Pancreas (tissue), 10 donors: ENCODE measurements around the gene EHD4. TPM values are rescaled to one million over a fixed set of nuclear protein-coding genes. Genes with fewer than 3 reads are reported as not detected.

Source experiments
- ATAC-seq, 4 donors: fragments of 200-7000 bp; cut with Tn5 transposase; one replicate each; pipeline versions ENCODE4 v1.8.0 to v1.9.1; 2020; ENCODE audit warnings: mild to moderate bottlenecking in 4 of 4, moderate library complexity in 4 of 4
- DNase-seq, 6 donors: peaks; one replicate each; pipeline ENCODE4 v3.0.0-alpha.2; 2020
- FAIRE-seq: peaks from 2 replicates; lab custom pipeline; 2012; peaks lifted over from hg19 to GRCh38; lab: Jason Lieb, UNC
- H3K27ac ChIP-seq, 4 donors: fragments of 200-600 bp; sonication (generic); 1 replicate in 3 of 4; 2 replicates in 1 of 4; pipeline versions ENCODE4 v1.5.0 to v1.8.0; 2020
- H3K27me3 ChIP-seq, 4 donors: fragments of 200-600 bp; one replicate each; pipeline ENCODE4 v1.8.0; 2021
- H3K36me3 ChIP-seq, 3 donors: fragments of 200-600 bp; sonication (generic) in 1 of 3; one replicate each; pipeline versions ENCODE4 v1.5.0 to v1.8.0; 2020 to 2021
- H3K4me1 ChIP-seq, 3 donors: fragments of 200-600 bp; one replicate each; pipeline ENCODE4 v1.8.0; 2021
- H3K4me3 ChIP-seq, 4 donors: fragments of 200-600 bp; sonication (generic) in 2 of 4; one replicate each; pipeline versions ENCODE4 v1.5.0 to v1.8.0; 2020 to 2021
- H3K9me3 ChIP-seq, 4 donors: fragments of 200-600 bp; one replicate each; pipeline ENCODE4 v1.8.0; 2021
- WGBS, 2 donors: extraction: QIAGEN DNeasy Blood & Tissue Kit; methylation state at CpG; one replicate each; pipeline ENCODE4 v1.1.7; 2013; 5-methylcytosine and 5-hydroxymethylcytosine counted together
- intact Hi-C, 3 donors: fragments of 100-400 bp; cut with DNase I; formaldehyde crosslinking; loops; one replicate each; pipeline versions ENCODE4 v1.11.1 to v1.14.2; 2022
- polyA plus RNA-seq, 2 donors: library from polyadenylated mRNA; stranded (reverse); fragments of 200-250 nt; gene quantifications; one replicate each; pipeline ENCODE4 v1.2.3, GENCODE V29; 2013
- total RNA-seq, 6 donors: library from RNA; stranded (reverse); fragmentation: NEBNext Ultra II Directional in 4 of 6; extraction: Animal tissue kit (Norgen Biotek cat#: 25700) in 4 of 6; gene quantifications; one replicate each; pipeline versions ENCODE4 v1.2.1 to v1.2.4, GENCODE V29; 2021 to 2023
- TF ChIP-seq, protein P1 (sequence below), 4 donors: fragments of 200-600 bp; sonication (generic) in 3 of 4; IDR thresholded peaks; one replicate each; pipeline versions ENCODE4 v1.5.0 to v1.8.0; 2021; ENCODE audit warnings: antibody characterized with exemption in 4 of 4
- donor health status: healthy with polysubstance abuse.
- donor health status: DM: no; HTN: no; CAD: no; lungs with moderate emphysema.
- donor health status: DM: no; HTN: no; CAD: no.
- donor health status: control.
- donor health status: control.
- donor health status: Bipolar disorder and iron deficiency.
- donor health status: DM: yes; HTN: yes; CAD: no.
- donor health status: DM: no; HTN: no; CAD: no.
- donor health status: DM: no; HTN: no; CAD: no.
- donor health status: DM: yes; HTN: yes; CAD: no.

EHD4 gene
- total and polyA plus RNA-seq, 8 donors: 8.1 to 22.8 (median 8.5) TPM

DNA sequence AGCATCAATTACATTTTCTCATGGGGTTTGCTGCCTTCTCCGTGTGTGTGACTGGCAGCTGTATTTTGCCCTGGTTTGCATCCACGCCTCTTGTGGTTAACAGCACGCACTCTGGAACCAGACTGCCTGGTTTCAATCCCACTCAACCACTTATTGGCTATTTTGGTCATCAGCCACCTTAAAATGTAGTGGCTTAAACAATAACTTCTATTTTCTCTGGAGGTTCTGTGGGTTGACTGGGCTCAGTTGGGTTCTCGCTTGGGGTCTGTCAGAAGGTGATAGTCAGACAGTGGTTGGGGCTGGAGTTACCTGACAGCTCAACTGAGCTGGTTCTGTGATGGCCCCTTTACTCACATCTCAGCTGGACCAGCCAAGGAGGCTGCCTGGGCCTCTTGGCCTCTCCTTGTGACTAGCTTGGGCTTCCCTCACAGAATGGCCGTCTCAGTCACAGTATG is 36.8 kb downstream of the EHD4 start:
- H3K4me1 ChIP-seq: peaks cover 0 to 10% (median 0%) of the 10 kb centered on the region in 3 donors
- 74 to 75% methylated on average over 5 of the region's 5 CpGs for WGBS, 2 donors
- no peaks in the 10 kb centered on the region for H3K9me3 ChIP-seq
- H3K4me3 ChIP-seq: no peak overlapping the region
- TF ChIP-seq, protein P1, sequence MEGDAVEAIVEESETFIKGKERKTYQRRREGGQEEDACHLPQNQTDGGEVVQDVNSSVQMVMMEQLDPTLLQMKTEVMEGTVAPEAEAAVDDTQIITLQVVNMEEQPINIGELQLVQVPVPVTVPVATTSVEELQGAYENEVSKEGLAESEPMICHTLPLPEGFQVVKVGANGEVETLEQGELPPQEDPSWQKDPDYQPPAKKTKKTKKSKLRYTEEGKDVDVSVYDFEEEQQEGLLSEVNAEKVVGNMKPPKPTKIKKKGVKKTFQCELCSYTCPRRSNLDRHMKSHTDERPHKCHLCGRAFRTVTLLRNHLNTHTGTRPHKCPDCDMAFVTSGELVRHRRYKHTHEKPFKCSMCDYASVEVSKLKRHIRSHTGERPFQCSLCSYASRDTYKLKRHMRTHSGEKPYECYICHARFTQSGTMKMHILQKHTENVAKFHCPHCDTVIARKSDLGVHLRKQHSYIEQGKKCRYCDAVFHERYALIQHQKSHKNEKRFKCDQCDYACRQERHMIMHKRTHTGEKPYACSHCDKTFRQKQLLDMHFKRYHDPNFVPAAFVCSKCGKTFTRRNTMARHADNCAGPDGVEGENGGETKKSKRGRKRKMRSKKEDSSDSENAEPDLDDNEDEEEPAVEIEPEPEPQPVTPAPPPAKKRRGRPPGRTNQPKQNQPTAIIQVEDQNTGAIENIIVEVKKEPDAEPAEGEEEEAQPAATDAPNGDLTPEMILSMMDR (IDR thresholded peaks at IDR 0.05): no peak
- intact Hi-C loops: no loop called here
- H3K27ac ChIP-seq: no peak overlapping the region
- H3K36me3 ChIP-seq: peaks cover 0 to 6% (median 0%) of the 10 kb centered on the region in 3 donors
- H3K27me3 ChIP-seq: no peaks in the 10 kb centered on the region
- DNase-seq: no peak
- no peak for FAIRE-seq
- no peak for ATAC-seq

DNA sequence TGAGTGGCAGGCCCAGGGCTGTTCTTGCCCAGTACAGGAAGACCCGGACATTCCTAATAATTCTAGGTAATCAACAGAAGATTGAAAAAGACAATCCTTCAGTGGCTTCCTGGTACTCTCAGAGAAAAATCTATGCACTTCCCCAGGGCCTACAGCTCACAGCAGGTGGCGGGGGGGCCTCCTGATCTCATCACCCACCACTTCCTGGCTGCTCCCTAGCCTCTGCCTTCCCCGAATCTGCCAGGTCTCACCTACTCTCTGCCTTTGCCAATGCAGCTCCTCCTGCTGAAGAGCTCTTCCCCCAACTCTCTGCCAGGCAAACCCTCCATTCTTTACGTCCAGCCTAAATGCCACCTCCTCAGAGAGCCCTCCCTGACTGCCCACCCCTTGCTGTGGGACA is 37.5 kb downstream of the EHD4 start:
- peak in 3 of 4 donors; percentile 35 to 68 (median 48) for ATAC-seq
- intact Hi-C loops: no loop called here
- Histone ChIP-seq H3K27ac (peak overlapping the region in 2 of 4 donors; percentile 11 to 35), H3K27me3 (no peaks in the 10 kb centered on the region), H3K36me3 (no peaks in the 10 kb centered on the region), H3K4me1 (peaks cover 0 to 17% (median 0%) of the 10 kb centered on the region in 3 donors), H3K9me3 (no peaks in the 10 kb centered on the region), H3K4me3 (no peak overlapping the region)
- FAIRE-seq: no peak
- TF ChIP-seq, protein P1 (IDR thresholded peaks at IDR 0.05): no peak
- WGBS, 2 donors: 74 to 76% methylated on average over 4 of the region's 4 CpGs
- no peak for DNase-seq

- ATAC-seq (peak; percentile 29 to 44 (median 42)), DNase-seq (no peak), FAIRE-seq (no peak)
- Histone ChIP-seq H3K36me3 (no peaks in the 10 kb centered on the region), H3K9me3 (no peaks in the 10 kb centered on the region), H3K27me3 (no peaks in the 10 kb centered on the region), H3K4me1 (peaks cover 3 to 24% (median 4%) of the 10 kb centered on the region in 3 donors), H3K4me3 (no peak overlapping the region), H3K27ac (no peak overlapping the region)
- WGBS, 2 donors: 59 to 61% methylated on average over 10 of the region's 10 CpGs
- TF ChIP-seq, protein P1 (IDR thresholded peaks at IDR 0.05): no peak
- intact Hi-C loops: no loop called here
Observed at GRCh38 chr15:41933771-41934170, 38.6 kb downstream of the EHD4 start.

GRCh38 chr15:41933326-41933725 is 39.0 kb downstream of the EHD4 start:
- H3K36me3 ChIP-seq: no peaks in the 10 kb centered on the region
- FAIRE-seq: no peak
- peak in 1 of 6 donors; percentile 45 for DNase-seq
- no peaks in the 10 kb centered on the region for H3K27me3 ChIP-seq
- H3K4me3 ChIP-seq: no peak overlapping the region
- H3K9me3 ChIP-seq: no peaks in the 10 kb centered on the region
- peaks cover 7 to 29% (median 7%) of the 10 kb centered on the region in 3 donors for H3K4me1 ChIP-seq
- TF ChIP-seq, protein P1 (IDR thresholded peaks at IDR 0.05): no peak
- intact Hi-C loops: no loop called here
- peak in 2 of 4 donors; percentile 11 to 24 for ATAC-seq
- WGBS, 2 donors: 43 to 52% methylated on average over 7 of the region's 7 CpGs
- no peak overlapping the region for H3K27ac ChIP-seq

- H3K4me3 ChIP-seq: no peak overlapping the region
- H3K4me1 ChIP-seq: peaks cover 14 to 35% (median 14%) of the 10 kb centered on the region in 3 donors
- DNase-seq (peak in 1 of 6 donors; percentile 37), FAIRE-seq (no peak), ATAC-seq (no peak)
- no peaks in the 10 kb centered on the region for H3K27me3 ChIP-seq
- no peak overlapping the region for H3K27ac ChIP-seq
- no peaks in the 10 kb centered on the region for H3K9me3 ChIP-seq
- 70 to 71% methylated on average over 16 of the region's 16 CpGs for WGBS, 2 donors
- no peaks in the 10 kb centered on the region for H3K36me3 ChIP-seq
- intact Hi-C loops: no loop called here
- TF ChIP-seq, protein P1 (IDR thresholded peaks at IDR 0.05): no peak
Observed at GRCh38 chr15:41932511-41933289, 39.7 kb downstream of the EHD4 start.
